A172 (cell line): ENCODE results near the gene ERCC4. TPM values are rescaled to one million over a fixed set of nuclear protein-coding genes. Genes with fewer than 3 reads are reported as not detected.
A peak's percentile ranks its signal among the peaks of the same experiment; 100 is the strongest.
"Not testable (repeated sequence)": the region's sequence is repeated elsewhere in the genome, so short reads cannot be mapped to it uniquely, and the experiment has no call there.

ENCODE experiments used
- DNase-seq: peaks from one replicate; pipeline ENCODE4 v3.0.0-alpha.2; 2015; ENCODE audit warnings: low spot score
- total RNA-seq: library from RNA; depleted of rRNA; stranded (reverse); fragments of >200 nt; shearing (Covaris generic); gene quantifications from 2 replicates; pipeline ENCODE4 v1.2.3, GENCODE V29; 2014; rRNA removed

ERCC4 gene
- 11.6 and 12.7 TPM in 2 replicates for total RNA-seq

DNA sequence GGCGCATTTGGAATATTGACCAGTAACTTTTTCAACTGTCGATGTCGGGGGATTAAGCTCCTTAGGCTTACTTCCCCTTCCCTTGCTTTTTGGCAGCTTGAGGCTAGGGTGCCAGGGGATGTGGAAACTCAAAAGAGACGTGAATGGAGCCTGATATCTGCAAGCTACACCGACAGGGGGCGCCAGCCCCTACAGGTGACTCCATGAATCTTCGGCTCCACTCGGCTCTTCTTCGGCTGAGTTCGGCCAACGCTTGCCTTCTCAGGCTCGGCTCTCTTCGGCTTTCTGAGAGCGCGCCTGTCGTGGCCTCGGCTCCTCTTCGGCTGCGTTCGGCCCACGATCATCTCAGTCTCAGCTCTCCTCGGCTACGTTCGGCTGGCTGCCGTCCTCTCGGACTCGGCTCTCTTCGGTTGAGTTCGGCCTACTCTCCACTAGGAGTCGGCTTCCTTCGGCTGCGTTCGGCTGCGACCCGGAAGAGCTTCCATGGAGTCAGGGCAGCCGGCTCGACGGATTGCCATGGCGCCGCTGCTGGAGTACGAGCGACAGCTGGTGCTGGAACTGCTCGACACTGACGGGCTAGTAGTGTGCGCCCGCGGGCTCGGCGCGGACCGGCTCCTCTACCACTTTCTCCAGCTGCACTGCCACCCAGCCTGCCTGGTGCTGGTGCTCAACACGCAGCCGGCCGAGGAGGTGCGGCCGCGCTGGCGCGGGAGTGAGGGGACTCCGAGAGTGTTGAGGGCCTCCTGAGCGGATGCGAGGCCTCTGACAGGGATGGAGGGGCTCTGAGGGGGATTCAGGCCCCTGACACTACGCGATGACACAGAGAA lies at the start of gene ERCC4:
Gene ERCC4 (plus strand): TSS at position 472 of the 827 bp plus-strand sequence. CDS start 12 bp downstream, at position 484.
- peak; percentile 98 for DNase-seq

DNA sequence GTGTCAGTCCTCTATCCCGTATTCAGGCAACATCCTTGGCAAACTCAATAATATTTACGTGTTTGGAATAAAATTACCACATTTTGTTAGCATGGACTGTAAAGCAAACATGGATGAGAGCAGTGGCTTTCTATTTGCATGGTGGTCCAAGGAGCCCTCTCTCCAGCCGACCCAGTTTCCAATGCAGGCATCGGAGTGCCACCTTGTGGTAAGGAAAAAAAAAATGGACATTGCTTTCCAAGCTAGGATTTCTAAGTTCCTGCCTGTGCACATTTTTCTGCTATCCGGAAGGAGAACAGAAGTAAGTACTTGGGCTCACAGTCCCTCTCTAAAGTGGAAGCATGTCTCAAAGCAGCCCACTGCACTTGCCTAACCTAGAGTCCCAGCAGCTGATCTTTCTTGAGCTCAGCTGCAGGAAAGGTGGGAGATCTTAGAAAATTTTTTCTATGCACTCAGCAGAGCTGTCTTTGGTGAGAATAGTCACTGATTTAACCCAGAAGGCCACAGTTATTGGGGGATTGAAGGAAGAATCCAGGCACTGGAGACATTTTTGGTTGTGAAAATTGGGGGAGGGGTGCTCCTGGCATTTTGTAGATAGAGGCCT lies 46.0 kb upstream of the ERCC4 start:
- peak; percentile 22 for DNase-seq

DNA sequence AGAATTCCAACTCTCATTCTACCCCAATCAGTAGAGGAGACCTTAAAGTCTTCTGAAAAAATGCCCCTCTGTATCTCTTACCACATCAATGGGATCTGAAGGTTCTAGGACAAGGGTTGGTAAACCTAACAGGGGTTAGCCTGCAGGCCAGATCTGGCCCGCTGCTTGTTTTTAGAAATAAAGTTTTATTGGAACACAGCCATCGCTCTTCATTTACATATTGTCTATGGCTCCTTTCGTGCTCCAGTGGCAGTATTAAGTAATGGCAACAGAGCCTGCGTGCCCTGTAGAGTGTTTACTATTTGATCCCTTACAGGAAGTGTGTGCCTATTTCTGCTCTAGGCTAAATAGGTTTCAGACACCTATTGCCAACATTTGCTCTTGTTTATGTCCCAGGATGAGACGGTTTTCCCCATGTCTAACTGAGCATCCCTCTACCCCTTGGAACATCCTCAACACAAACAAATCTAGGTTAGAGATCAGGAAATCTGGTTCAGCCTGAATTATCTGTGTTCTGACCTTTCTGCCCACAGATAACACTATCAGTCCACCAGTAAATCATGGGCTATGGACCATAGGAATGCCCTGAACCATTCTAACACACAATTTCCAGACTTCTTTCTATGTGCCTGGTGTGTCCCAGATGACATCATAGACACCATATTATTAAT lies 44.2 kb upstream of the ERCC4 start:
- DNase-seq: no peak

DNA sequence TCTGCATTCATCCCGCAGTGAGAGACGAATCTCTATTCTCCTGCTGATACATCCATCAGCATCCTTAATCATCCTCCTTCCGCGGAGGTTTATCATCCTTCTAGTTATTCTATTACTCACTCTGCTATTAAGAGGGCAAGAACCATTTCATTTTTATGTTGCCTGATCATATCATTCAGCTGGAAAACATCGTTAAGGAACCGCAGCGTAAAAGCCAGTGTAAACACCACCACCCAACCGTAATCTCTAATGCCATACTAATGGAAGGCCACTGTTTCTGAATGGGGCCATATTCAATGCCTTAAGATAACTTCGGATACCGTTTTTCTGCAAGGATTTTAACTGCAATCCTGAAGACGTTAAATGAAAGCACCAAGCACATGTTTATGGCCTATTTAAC lies 36.7 kb upstream of the ERCC4 start:
- DNase-seq: peak; percentile 30

DNA sequence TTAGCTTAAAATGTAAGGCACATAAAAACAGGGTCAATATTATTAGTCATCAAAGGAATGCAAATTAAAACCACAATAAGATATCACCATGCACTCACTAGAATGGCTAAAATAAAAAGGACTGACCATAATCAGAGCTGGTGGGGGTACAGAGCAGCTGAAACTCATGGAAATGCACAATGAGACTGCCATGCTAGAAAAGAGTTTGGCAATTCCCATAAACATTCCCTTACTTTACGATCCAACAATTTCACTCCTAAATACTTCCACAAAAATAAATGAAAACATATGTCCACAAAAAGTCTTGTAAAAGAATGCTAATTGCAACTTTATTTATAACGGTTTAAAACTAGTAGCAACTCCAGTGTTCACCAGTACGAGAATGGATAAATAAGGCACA lies 36.1 kb upstream of the ERCC4 start:
- peak; percentile 50 for DNase-seq

DNA sequence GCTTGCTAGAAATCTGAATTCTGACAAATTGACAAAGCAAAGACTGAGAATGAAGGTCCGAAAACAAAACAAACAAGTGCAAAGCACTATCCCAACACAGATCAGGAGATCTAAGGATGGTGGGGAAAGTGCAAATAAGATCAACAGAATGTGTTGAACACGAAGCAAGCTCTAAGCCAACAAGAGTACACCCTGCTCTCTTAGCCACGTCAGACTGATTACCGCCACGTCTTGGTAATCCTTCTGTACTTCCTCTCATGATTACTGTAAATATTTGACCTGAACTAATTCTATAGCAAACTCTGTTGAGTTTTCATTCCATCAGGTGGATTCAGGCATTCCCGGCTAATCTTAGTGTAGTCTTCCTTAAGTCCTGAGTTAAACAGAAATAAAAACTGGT lies 34.3 kb upstream of the ERCC4 start:
- no peak for DNase-seq

DNA sequence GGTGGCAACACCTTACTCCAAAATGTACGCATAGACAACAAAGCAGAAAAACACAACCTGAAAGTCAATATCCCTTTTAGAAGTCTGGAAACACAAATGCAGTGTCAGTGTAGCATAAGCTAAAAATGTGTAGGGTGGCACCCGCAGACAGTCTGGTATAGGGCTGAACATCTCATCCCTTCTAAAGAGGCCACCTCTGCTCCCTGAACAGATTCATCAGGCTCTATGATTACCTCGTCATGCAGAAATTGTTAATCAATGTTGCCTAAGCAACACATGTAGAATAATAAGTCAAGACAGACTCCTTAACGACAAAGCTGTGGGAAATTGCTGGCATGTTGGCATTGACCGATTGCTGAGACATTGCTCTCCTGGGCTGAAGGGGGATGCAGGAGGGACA lies 33.3 kb upstream of the ERCC4 start:
- no peak for DNase-seq

DNA sequence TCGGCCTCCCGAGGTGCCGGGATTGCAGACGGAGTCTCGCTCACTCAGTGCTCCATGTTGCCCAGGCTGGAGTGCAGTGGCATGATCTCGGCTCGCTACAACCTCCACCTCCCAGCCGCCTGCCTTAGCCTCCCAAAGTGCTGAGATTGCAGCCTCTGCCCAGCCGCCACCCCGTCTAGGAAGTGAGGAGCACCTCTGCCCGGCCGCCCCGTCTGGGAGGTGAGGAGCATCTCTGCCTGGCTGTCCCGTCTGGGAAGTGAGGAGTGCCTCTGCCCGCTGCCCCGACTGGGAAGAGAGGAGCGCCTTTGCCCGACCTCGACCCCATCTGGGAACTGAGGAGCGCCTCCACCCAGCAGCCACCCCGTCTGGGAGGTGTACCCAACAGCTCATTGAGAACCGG lies 30.6 kb upstream of the ERCC4 start:
- DNase-seq: not testable (repeated sequence)

DNA sequence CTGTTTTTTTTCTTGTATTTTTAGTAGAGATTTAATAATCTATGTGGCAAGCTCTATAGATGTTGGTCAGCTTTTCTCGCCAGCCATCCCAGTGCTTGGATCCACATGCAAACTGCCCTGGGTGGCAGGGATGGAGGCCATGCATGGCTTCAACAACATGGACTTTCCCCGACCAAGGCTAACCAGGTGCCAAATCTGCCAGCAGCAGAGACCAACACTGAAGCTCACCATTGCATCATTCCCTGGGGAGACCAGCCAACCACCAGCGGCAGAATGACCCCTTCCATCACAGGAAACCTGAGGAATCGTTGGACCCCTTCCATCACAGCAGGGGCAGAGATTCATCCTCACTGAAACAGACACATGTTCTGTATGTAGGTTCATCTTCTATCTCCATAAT lies 27.7 kb upstream of the ERCC4 start:
- no peak for DNase-seq

DNA sequence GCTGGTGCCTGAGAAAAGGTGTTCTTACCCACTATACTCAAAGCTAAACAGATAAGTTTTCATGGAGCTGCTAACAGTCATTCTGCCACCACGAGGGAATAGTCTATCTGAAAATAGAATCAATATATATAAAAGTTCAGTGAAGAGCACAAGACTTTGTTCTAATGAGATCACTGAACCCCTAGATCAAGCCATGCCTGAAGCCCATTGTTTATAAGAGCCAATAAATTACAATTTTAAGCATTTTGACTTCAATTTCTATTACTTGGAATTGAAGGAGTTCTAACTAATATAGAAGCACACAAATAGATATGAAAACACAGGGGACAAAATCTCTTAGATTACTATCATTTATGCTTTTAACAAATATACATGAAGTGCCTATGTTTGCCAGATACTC lies 24.4 kb upstream of the ERCC4 start:
- DNase-seq: no peak

DNA sequence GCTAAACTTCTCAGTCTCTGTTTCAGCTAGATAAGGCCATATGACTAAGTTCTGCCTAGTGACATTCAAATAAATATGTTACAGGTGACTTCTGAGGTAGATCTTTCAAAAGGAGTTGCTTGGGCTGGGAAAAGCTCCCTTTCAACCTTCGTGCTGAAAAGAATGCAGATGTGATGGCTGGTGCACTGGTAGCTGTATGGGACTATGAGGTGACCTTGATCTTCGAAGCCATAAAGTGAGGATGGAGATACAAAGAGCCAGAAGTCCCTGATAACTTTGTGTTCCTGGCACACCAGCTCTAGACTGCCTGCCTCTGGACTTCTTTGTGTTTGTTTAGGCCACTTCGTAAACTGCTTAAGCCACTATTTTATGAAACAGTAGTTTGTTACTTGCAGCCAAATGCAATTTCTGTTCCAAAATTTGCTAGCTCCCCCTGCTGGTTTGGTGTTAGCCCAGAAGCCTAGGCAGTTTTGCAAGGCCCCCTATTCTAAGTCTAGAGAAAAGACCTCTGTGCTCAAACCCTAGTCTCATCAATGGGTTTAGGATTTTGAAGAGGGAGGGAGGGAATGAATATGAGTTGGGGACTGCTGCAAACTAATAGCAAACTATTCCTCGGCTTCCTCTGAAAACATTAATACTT lies 23.3 kb upstream of the ERCC4 start:
- DNase-seq: no peak

DNA sequence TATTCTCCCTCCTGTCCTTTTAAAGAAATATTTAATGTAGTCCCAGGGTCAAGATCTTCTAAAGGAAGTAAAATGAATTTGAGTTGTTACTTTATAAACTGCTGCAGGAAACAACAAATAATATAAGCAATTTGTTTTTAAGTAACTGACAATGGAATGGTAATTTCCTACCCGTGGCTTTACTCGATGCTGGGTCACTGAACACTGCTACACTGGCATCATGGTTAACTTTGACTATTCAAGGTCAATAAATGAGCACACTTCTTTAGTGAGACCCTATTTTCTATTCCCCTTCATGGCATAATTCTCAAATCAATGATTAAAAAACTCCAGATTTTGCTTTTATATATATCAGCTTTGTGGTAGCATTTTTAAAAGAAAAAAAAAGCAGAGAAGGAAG lies 22.1 kb upstream of the ERCC4 start:
- no peak for DNase-seq

DNA sequence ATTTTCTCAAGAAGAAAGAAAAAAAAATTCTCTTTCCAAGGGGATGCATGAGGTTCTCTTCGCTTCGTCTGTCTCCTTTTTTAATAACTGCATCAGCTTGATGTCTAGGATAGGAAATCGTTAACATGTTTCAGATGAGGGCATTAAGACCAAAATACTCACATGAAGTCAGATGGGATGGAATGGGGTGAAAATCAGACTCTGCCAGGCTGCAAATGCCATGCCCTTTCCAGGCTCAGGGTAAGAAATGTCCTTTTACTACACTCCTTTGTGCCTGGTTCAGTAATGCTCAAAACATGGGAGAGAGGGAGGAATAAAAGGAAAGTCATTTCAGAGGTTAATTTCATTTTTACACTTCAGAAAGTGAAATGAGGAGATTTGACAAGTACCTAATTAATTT lies 21.7 kb upstream of the ERCC4 start:
- DNase-seq: no peak

DNA sequence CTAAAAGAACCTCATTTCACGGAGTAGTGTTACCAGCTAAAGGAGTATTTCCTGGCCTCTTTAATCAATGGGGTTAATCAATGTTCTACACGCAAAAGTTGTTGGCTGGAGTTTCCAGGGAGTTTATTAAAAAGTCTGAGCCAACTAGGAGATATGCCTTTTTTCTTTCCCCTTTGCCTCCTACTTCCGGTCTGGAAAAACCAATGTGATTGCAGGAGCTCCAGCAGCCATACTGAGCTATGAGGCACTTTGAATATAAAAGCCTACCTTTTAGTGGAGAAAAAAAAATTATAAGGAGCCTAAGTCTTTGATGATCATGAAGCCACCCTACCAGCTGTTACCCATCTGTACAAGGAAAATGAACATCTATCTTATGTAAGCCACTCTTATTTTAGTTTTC lies 17.9 kb upstream of the ERCC4 start:
- no peak for DNase-seq

DNA sequence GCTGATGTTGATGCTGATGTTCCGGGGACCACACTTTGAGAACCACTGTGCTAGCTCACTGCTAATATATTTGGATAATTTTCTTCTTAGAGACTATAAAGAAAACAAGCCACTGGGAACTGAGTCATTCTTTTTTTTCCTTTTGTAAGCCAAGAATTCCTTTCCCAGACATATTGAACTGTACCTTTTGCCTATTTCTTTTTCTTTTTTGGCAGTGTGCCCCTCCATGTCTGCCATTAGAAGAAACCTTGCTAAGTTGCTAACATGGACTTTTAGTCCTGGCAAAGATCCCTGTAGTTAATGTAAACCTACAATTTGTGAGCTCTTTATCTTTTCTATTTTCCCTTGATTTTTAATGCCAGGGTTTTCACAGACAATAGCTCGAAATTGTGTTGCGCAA lies 17.3 kb upstream of the ERCC4 start:
- DNase-seq: no peak

DNA sequence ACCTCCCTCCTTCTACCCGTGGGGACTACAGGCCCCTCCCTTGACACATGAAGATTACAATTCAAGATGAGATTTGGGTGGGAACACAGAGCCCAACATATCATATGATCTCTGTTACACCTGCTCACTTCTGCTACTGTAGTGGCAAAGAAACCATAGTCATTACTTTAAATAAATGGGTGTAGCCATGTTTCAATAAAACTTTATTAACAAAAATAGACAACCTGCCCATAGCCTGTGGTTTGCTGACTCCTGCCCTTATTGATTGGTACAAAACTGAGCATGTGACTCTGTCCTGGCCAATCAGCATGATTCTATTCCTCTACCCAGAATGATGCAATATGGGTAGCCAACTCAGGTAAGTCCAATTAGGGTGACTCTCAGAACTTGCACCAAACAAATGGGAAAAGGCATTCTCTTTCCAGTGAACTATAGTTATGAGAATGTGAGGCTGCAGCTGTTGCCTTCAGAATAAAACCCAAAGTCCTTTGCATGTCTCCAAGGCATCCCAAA lies 15.7 kb upstream of the ERCC4 start:
- no peak for DNase-seq

DNA sequence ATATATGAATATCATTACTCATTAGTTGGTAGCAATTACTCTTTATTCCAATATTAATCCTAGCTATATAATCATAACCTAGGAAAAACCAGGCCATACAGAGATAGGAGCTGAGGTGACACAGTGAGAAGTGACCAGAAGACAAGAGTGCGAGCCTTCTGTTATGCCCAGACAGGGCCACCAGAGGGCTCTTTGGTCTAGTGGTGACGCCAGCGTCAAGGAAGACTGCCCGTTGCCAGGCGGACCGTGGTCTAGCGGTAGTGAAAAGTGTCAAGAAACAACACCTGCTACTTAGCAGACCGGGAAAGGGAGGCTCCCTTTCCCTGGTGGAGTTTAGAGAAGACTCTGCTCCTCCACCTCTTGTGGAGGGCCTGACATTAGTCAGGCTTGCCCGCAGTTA lies 15.1 kb upstream of the ERCC4 start:
- not testable (repeated sequence) for DNase-seq

DNA sequence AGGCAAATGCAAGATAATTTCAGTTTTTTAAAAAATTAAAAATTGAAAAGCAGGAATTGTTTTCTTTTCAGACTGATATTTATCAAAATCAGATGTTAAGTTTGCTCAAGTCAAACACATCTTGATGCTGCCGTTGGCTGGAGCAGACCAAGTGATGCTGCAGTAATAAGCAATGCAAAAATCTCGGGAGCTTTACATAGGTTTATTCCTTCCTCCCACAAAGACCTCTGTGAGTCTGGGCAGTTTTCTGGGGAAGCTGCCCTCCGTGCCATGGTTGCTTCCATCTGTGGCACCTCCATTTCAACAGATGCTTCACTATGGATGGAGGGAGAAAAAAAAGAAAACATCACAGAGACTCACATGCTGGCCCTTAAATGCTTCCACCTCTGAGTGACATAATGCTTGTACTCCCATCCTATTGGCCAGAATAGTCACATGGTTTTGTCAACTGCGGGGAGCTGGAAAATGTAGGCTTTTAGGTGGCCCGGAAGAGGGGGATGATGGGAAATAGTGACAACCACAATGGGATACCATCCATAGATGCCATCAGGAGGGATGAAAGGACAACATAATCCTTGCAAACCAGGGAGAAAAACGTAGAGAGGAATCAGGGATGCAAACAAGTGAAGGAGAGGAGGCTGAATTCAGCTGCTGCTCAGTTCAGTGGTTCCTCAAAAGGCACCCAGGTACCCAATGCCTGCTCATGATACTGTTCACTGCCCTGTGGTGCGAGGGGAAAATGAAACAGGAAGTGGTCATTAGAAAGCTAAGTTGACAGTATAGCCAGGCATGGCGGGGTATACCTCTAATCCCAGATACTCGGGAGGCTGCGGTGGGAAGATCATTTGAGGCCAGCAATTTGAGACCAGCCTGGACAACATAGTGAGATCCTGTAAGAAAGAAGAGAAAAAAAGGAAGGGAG lies 13.5 kb upstream of the ERCC4 start:
- no peak for DNase-seq

DNA sequence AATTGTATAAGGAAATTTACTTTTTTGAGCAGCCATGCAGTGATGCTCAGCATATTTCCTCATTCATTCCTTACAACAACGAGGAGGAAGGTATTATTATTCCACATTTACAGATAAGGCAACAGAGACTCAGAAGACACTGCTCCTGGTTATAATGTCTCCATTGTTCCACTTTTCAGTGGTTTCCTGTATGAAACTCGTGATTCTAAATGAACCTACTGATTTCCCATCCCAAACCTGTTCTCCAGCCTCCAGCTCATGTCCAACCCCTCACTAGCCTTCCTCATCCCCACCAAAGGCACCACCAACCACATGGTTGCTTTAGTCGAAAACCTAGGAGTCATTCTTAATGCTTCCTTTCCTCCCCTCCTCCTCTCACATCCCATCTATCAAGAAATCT lies 12.5 kb upstream of the ERCC4 start:
- DNase-seq: no peak

DNA sequence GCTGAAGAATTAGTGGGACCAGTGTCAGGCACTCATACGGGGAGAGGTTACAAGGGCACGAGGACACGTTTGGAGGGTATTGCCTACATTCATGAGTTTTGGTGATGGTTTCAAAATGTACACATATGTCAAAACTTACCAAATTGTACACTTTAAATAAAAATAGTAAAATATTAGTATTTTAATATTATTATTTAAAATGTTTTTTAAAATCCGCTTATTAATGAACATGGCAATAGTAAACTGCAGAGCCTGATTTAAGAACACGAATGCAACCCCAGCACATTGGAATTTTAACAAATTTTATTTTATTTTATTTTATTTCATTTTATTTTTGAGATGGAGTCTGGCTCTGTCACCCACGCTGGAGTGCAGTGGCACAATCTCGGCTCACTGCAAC lies 10.9 kb upstream of the ERCC4 start:
- DNase-seq: no peak

DNA sequence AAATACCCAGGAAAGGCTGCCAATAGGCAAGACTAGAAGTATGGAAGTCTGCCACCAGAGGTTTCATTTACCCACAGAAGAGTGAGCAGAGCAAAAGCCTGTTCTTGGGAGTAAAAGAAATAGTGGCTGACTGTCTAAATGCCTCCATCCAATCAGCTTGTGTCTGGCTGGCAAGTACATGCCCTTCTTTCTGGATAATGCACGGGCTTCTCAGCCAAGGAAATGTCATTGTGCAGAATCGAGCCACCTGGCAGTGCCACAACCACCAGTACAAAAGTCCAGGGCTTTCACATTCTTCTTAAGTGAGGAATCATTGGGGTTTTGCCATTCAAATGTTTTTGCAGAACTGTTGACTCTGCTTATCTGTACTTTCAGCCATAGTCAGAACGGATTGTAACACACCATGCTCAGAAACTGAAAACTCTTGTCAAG lies 10.1 kb upstream of the ERCC4 start:
- DNase-seq: peak; percentile 67
